ENCODE data around the gene SOWAHB.

SOWAHB gene, protein sequence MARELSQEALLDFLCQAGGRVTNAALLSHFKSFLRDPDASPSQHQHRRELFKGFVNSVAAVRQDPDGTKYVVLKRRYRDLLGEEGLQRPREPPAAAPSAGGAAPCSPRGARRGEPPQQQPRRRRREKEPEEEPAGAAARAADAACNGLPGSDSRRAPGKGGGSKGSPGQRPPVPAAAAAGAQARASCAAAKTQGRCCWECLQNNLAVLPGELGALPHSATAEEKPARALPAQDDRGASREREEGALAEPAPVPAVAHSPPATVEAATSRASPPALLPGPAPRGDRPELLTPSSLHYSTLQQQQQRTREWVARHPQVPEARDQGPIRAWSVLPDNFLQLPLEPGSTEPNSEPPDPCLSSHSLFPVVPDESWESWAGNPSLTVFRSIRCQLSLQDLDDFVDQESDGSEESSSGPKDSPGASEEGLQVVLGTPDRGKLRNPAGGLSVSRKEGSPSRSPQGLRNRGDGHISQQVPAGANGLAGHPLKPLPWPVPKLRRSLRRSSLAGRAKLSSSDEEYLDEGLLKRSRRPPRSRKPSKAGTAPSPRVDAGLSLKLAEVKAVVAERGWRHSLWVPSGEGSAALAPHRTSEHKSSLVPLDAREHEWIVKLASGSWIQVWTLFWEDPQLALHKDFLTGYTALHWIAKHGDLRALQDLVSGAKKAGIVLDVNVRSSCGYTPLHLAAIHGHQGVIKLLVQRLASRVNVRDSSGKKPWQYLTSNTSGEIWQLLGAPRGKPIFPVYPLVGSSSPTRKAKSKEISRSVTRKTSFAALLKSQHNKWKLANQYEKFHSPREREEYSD

DNA sequence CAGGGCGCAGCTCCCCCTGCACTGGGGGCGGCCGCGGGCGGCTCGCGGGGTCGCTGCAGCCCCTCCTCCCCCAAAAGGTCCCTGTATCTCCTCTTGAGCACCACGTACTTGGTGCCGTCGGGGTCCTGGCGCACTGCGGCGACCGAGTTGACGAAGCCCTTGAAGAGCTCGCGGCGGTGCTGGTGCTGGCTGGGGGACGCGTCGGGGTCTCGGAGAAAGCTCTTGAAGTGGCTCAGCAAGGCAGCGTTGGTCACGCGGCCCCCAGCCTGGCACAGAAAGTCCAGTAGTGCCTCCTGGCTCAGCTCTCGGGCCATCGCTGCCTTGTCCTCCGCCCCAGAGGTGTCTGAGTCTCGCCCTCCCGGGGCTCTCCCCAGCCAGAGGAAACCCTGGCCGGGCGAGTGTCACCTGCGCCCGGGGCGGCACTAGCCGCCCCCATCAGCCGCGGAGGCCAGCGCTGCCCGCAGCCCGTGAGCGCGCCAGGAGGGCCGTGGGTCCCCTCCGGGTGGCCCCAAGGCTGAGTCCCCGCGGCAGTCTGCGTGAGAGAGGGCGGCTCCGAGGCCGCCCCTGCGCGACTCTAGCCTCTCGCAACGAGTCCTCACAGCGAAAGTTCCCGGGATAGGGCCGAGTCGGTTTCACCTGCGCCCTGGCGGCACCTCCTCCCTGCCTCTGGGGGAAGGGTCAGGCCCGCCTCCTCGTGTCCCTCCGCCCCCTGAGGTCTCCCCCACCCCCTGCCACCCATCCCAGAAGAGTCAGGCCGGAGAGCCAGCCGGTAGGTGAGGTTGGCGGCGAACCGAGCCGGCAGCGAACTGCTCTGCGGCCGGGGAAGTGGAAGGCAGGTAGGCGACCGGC lies at the start of gene SOWAHB:
Gene SOWAHB, minus strand, starts transcription at position 609 of the 849 bp plus-strand sequence. Its CDS starts 295 bp downstream, at position 314.
- peak; percentile 4 for DNase-seq

DNA sequence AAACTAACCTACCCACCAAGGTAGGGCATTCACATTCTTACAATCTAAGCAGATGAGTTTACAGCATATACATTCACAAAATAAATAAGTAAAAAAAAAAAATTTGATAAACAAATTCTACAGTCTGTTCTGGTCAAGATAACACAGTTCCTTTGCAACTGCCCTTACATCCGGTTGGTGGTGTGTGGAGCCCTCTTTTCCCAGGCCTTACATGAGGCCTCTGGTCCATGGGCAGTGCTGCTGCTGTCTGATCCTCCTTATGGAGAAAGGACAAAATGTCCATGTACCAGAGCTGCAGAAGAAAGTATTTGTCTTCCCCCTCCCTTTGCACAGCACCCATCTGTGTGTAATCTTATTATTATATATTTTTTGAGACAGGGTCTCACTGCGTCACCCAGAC lies 49.4 kb upstream of the SOWAHB start:
- DNase-seq: no peak

DNA sequence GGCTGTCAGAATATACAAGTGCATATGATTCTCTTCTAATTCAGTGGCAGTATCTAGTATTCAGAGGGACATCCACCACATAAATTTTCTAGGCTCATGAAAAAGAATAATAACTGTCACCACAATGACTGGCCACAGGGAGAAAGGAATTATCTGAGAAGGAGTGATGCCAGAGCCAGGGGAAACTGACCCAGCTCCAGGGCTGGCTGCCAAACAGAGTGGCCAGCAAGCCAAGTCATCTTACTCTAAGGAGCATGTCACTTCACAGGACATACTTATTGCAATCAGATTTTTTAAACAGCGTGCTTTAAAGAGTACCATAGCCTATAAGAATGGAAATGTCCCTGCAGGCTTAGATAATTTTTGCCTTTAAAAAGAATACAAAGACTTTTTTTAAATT lies 45.8 kb upstream of the SOWAHB start:
- no peak for DNase-seq

DNA sequence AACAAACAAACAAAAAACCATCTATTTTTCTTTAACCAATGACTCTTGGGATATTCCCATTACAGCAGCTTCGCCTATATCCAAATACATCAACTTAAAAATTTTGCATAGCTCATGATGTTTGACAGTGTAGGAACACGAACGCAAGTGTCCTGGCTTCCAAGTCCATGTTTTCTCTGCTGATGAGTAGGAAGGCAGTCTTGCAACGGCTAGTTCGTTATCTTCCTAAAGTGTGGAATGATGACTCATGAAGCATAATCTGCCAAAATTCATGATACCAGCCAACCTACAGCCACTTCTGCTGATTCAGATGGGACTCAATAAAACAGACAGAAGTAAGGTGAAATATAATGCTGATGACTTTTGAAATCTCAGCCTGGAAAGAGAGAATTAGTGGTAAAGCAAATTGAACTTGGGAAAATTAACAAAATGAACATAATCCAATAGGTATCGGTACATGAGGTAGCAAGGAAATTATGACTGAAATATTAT lies 45.2 kb upstream of the SOWAHB start:
- no peak for DNase-seq

DNA sequence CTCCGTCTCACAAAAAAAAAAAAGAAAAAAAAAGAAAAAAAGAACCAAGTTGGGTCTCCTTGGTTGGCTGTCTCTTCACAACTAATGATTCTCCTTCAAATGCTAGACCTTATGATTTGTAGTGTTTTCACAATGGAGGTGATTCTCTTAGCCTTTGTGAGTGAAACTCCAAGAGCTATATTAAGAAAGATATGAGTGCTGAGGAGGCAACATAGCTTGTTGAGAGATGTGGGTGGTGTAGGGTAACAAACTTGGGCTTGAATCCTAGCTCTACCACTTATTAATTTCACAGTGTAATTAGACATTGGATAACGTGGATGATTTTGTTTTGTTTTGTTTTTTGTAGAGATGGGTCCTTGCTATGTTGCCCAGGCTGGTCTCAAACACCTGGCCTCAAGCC lies 41.2 kb upstream of the SOWAHB start:
- no peak for DNase-seq

DNA sequence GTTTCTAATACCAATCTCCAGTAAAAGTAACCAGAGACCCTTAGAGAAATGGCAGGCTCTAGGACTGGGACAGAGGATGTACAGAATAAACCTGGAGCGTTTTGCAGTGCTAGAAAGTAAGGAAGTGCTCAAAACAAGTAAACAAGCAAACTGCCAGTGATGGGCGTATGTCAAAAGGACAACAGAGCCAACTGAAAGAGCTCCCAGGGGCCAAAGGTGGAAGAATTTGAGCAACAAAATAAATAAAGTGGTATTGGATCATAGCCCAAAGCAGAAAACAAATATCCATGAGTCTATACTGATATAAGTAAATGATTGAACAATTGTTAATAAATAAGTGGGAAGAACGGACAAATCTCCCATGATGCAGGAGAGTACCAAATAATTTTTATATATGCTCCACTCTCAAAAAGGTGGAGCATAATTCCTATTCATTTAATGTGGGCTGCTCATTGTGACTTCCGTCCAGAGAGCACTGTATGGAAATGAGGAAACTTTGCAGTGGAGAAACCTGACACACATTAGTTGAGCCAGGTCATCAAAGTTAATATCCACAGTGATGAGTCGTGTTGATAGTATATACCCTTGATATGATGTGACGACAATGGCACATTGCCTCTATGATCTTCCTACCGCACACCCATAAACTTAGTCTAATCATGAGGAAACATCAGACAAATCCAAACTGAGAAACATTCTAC lies 33.8 kb upstream of the SOWAHB start:
- DNase-seq: no peak

DNA sequence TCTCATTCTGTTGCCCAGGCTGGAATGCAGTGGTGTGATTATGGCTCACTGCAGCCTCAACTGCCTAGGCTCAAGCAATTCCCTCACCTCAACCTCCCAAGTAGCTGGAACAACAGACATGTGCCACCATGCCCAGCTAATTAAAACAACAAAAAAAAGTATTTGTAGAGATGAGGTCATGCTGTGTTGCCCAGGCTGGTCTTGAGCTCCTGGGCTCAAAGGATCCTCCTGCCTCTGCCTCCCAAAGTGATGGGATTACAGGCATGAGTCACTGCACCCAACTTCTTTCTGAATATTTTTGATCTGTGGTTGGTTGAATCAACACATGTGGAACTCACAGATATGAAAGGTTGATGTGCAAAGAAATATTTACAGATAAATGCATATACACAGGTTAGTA lies 33.1 kb upstream of the SOWAHB start:
- no peak for DNase-seq

DNA sequence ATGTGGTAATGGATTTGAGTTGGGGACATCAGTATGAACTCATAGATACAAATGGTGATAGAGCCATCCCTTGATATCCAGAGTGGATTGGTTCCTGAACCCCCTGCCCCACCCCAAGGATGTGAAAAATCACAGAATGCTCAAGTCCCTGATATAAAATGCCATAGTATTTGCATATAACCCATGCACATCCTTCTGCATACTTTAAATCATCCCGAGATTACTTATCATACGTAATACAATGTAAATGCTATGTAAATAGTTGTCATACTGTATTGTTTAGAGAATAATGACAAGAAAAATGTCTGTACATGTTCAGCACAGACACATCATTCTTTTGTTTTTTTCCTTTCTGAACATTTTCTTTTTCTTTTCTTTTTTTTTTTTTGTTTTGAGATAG lies 32.7 kb upstream of the SOWAHB start:
- no peak for DNase-seq

DNA sequence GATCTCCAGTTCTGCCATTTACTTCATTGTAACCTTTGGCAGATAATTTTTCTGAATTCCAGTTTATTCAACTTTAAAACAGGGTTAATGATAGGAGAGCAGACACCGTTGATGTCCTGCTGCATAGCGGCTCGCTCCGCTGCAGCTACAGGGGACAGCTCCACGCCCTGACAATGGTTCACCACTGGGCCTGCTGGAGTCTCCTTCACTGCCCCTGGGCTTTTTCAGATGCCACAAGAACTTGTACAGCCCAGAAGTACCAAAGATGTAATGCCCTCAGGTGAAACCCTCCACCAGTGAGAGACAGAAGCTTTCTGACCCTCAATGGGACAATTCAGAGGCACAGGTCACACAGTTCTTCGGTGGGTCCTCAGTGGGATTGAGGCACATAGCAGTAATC lies 28.9 kb upstream of the SOWAHB start:
- DNase-seq: no peak

DNA sequence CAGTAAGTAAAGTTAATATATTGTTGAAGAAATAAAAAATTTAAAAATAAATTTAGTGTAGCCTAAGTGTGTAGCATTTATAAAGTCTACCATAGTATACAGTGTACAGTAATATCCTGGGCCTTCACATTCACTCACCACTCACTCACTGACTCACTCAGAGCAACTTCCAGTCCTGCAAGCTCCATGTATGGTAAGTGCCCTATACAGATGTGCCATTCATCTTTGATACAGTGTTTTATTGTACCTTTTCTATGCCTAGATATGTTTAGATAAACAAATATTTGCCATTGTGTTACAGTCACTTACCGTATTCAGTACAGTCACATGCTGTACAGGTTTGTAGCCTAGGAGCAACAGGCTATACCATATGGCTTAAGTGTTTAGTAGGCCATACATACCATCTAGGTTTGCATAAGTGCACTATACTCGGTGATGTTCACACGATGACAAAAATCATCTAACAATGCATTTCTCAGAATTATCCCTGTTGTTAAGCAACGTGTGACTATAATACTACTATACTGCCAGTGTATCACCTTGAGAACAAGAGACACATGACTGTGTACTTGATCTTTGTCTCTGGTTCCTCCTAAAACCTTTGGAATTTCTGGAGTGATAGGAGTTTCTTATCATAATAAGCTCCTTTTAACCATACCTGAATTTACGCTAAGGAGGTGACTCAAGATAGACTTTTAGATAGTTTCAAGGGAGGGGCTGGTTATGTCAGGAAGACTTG lies 25.8 kb upstream of the SOWAHB start:
- no peak for DNase-seq

DNA sequence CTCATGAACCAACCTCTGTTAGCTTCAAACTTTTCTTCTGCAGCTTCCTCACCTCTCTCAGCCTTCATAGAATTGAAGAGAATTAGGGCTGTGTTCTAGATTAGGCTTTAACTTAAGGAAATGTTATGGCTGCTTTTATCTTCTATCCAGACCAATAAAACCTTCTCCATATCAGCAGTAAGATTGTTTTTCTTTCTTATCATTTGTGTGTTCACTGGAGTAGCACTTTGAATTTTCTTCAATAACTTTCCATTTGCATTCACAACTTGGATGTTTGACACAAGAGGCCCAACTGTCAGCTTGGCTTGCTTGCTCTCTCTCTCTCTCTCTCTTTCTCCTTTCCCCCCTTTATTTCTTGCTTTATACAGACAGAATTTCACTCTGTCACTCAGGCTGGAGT lies 22.8 kb upstream of the SOWAHB start:
- no peak for DNase-seq

DNA sequence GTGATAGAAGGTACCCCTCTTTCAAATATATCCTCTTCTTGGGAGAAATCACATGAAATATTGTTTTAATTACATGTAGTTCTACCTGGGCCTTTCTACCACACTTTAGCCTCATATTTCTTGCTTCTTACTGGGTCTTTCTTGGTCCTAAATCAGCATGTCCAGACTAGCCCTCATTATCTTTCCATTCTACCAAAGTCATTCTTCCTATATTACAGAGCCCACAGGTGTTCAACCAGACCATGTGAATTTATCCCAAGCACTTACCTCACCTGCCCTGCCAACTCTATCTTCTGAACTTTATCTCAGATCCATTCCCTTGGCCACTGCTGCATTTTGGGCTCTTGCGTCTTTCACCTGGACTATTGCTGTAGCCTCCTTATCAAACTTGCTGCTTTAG lies 11.8 kb upstream of the SOWAHB start:
- no peak for DNase-seq

DNA sequence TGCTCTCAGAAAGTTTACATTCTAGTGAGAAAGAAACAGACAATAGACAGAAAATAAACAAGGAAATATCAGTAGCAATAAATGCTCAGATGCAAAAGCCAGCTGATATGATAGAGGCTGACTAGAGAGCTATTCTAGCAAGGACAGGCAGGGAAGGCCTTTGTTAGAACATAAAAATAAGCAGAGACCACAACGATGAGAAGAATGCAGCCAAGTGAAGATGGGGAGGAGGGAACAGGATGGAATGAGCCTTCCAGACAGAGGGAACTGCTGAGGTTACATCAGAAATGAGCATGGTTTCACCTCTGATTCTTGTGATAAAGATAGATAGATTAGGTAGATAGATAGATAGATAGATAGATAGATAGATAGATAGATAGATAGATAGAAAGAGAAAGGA lies 7.6 kb upstream of the SOWAHB start:
- DNase-seq: no peak

DNA sequence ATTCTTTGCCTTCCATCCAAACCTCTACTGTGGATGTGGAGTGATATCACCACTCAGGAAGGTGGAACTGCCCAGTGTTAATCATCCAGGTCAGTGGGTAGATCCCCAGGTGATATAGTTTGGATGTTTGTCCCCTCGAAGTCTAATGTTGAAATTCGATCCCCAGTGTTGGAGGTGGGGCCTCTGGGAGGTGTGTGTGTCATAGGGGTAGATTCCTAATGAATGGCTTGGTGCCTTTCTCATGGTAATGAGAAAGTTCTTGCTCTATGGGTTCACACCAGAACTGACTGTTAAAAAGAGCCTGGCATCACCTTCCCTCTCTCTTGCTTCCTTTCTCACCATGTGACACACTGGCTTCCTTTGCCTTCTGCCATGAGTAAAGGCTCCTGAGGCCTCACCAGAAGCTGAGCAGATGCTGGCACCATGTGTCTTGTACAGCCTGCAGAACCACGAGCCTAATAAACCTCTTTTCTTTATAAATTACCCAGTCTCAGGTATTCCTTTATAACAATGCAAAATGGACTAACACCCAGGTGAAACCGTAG lies 6.8 kb upstream of the SOWAHB start:
- DNase-seq: no peak

DNA sequence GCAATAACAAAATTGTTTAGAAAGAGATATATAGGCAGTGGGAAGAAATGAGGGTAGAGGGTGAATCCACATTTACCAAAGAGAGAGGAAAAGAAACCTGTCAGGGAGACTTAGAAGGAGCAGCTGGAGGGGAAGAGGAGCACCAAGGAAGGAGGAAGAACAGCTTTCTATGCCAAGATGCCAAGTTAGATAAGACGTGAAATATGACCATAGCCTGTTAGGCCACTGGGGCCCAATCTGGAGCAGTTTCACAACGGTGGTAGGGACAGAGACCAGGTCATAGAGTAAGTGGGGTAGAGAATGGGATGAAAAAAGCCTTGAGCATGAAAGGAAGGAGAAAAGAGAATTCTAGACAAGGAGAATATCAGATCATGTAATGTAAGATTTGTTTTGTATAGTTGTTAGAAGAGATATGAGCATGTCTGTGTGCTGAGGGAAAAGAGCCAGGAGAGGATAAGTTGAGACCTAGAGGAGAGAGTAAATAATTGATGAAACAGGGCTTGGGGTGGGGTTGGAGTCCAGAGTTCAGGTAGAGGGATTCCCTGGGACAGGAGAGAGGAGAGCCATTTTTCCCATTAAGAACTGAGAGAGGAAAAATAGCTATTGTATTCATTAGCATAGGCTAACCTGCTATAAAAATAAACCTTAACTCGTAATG lies 4.4 kb upstream of the SOWAHB start:
- no peak for DNase-seq

DNA sequence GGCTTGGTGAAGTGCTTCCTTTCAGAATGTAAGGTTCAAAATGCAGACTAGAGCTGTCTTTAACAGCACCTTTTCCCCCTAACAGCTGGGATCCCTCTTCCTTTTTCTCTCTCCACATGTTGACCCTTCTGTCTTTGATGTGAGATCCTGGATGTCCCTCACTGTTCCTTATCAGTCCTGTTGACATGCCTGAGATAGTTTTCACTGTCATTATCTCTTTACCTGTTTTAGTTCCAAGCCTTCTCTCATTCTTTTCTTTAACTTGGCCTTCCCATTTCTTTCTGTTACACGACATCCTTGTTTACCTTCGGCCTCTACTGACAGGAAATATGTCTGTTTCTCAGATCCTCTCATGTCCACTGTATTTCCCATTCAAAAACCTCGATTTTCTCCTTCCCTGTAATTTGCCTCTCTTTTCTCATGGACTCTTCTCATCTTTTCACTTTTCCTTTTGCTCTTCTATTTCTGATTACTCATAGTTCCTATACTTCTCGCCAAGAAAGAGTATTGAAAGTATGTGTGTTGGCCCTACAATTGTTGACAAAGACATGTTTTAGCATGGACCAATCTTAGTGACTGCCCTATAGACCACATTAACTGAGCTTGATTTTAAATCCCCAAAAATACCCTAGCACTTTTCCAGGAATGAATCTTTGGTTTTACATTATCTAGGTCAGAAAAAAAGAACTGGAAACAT lies 1.2 kb upstream of the SOWAHB start:
- no peak for DNase-seq

DNA sequence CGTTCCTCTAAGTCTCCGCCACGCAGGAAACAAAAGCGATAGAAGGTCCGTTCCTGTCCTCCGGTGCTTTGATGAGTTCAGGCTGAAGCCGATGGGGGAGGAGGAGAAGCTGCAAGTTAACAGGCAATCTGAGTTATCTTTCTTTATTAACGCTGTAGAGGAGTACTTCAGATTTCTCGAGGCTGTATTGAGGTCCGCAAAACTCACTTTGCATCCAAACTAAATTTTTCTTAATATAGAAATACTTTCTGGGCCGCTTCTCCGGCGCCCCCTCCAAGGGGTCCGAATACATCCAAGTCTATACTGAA lies 395 bp upstream of the SOWAHB start:
- DNase-seq: no peak

DNA sequence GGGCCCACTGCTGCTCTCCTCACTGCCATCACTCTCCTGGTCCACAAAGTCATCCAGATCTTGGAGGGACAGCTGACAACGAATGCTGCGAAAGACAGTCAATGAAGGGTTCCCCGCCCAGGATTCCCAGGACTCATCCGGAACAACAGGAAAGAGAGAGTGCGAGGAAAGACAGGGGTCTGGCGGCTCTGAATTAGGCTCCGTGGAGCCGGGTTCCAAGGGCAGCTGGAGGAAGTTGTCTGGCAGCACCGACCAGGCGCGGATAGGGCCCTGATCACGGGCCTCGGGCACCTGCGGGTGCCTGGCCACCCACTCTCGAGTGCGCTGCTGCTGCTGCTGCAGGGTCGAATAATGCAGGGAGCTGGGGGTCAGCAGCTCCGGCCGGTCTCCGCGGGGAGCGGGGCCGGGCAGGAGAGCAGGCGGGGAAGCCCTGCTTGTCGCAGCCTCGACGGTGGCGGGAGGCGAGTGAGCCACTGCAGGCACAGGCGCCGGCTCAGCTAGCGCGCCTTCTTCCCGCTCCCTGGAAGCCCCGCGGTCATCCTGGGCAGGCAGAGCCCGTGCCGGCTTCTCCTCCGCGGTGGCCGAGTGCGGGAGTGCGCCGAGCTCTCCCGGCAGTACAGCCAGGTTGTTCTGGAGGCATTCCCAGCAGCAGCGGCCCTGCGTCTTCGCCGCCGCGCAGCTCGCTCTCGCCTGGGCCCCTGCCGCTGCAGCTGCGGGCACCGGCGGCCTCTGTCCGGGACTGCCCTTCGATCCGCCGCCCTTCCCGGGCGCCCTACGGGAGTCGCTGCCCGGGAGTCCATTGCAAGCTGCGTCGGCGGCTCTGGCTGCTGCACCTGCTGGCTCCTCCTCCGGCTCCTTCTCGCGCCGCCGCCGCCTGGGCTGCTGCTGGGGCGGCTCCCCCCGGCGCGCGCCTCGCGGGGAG lies 1.1 kb downstream of the SOWAHB start:
- no peak for DNase-seq

DNA sequence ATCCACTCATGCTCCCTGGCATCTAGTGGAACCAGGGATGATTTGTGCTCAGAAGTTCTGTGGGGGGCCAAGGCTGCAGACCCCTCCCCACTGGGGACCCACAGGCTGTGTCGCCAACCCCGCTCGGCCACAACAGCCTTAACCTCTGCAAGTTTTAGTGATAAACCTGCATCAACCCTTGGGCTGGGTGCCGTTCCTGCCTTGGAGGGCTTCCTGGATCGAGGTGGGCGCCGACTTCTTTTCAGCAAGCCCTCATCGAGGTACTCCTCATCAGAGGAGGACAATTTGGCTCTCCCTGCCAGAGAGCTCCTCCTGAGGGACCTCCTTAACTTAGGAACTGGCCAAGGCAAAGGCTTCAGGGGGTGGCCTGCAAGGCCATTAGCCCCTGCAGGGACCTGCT lies 1.9 kb downstream of the SOWAHB start:
- no peak for DNase-seq

Measured in activated CD4-positive, alpha-beta T cell treated with anti-CD3 and anti-CD28 coated beads, Interleukin-2, Interleukin-6, amounts not matched to agents 100 ng/mL and 50 ng/mL, durations not matched to agents 16 hours and 8 hours (primary cell).